NCI-H1436 treated with DMSO at 0.1 percent for 48 hours (cell line): ENCODE data around the gene HTT.

Experiments used
- DNase-seq: peaks from one replicate; lab custom pipeline; 2025; lab: John Stamatoyannopoulos, UW

The HTT gene

GRCh38 chr4:3267576-3268394 is 193.3 kb downstream of the HTT start:
- DNase-seq = no peak

- DNase-seq = no peak
These were observed 194.1 kb downstream of the HTT start for GRCh38 chr4:3268395-3269104.

GRCh38 chr4:3269105-3269927 is 194.8 kb downstream of the HTT start:
- no peak for DNase-seq

- DNase-seq = no peak
These were observed 195.6 kb downstream of the HTT start for GRCh38 chr4:3269991-3270611.

GRCh38 chr4:3271131-3271530 is 196.7 kb downstream of the HTT start:
- DNase-seq = no peak

GRCh38 chr4:3276986-3277385 is 202.5 kb downstream of the HTT start:
- no peak for DNase-seq

GRCh38 chr4:3280466-3280865 is 206.0 kb downstream of the HTT start:
- no peak for DNase-seq

- DNase-seq = no peak
These were observed 209.0 kb downstream of the HTT start for GRCh38 chr4:3283483-3283882.

- DNase-seq = no peak
These were observed 209.4 kb downstream of the HTT start for GRCh38 chr4:3283916-3284315.

- DNase-seq = no peak
These were observed 210.5 kb downstream of the HTT start for GRCh38 chr4:3284734-3285557.

- DNase-seq = no peak
These were observed 211.3 kb downstream of the HTT start for GRCh38 chr4:3285558-3286334.

- no peak for DNase-seq
These were observed 212.1 kb downstream of the HTT start for GRCh38 chr4:3286335-3287175.

GRCh38 chr4:3287271-3287971 is 212.9 kb downstream of the HTT start:
- DNase-seq = no peak

- no peak for DNase-seq
These were observed 213.6 kb downstream of the HTT start for GRCh38 chr4:3287972-3288570.

- DNase-seq = no peak
These were observed 214.2 kb downstream of the HTT start for GRCh38 chr4:3288571-3289094.

GRCh38 chr4:3290476-3290875 is 216.0 kb downstream of the HTT start:
- no peak for DNase-seq

- DNase-seq = no peak
These were observed 216.4 kb downstream of the HTT start for GRCh38 chr4:3290889-3291321.

GRCh38 chr4:3291411-3291968 is 217.0 kb downstream of the HTT start:
- DNase-seq = no peak
